Sigmoid colon (tissue), 4 donors: Measurements from ENCODE around the gene DXO.

Experiments
- CTCF ChIP-seq, 4 experiments: fragments of 450-650 bp in 3 of 4; fragments of 200-600 bp in 1 of 4; IDR thresholded peaks; one replicate each; pipeline ENCODE4 v1.5.1; 2016 to 2019; ENCODE audit warnings: antibody characterized with exemption in 4 of 4, mild to moderate bottlenecking in 3 of 4, moderate library complexity in 2 of 4
- POLR2AphosphoS5 ChIP-seq, 4 donors: sonication (generic); formaldehyde crosslinking; IDR thresholded peaks; one replicate each; pipeline ENCODE4 v1.6.1; 2017; ENCODE audit warnings: antibody characterized with exemption in 4 of 4

DNA sequence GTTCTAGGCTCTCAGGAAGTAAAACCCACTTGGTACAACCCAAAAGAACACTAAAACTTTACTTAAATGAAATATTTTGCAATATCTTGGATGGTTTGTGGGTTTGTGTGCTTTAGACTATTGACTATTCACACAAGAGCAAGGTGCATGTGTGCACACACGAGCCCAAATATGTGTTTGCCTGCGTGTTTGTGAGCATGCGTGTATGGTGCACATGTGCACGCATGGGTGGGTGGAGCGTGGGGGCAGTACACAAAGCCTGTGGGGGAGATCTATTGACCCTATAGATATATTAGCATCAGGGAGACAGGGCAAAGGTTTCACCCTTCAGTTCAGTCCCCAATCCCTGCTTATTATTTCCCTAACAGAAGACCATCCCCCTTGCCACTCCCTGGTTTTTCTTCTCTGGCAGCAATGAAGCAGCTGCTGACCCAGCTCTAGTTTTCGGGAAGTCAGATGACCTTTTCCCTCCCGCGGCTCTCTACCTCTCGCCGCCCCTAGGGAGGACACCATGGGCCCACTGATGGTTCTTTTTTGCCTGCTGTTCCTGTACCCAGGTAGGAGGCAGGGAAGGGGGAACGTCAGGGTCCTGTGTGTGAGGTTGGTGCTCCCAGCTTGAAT, 44.6 kb downstream of the DXO start, which contains the start of gene C2:
- TF ChIP-seq CTCF (IDR thresholded peaks at IDR 0.05) (no peak), POLR2AphosphoS5 (IDR thresholded peaks at IDR 0.05) (no peak)
